ENCODE results near the gene NAV3. TPM values are rescaled to one million over a fixed set of nuclear protein-coding genes. Genes with fewer than 3 reads are reported as not detected.

NAV3 gene
- total RNA-seq, 2 experiments from 2014 or later: not detected

DNA sequence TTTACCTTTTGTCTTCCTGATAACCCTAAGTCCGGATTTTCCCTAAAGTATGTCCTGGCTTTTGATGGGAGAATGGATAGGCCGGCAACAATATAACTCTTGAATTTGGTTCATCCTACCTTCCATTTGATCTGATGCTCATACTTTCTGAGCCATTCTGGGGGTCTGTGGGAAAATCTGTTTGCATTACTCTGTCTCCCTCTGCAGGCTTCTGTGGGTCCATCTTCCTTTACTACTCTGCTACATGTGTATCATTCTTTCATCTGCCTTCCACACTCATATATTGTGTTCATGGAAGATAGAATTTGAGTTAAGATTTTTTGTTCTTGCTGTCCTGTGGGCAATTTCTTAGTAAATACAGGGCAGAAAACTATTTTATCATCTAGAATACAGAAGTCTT is 101.5 kb downstream of the NAV3 start:
- Mint-ChIP-seq H3K27me3 (no peaks in the 10 kb centered on the region), H3K36me3 (no peaks in the 10 kb centered on the region), H3K4me1 (no peaks in the 10 kb centered on the region), H3K9me3 (peaks cover 2% of the 10 kb centered on the region), H3K27ac (no peak overlapping the region), H3K4me3 (no peak overlapping the region)
- no peak for DNase-seq

DNA sequence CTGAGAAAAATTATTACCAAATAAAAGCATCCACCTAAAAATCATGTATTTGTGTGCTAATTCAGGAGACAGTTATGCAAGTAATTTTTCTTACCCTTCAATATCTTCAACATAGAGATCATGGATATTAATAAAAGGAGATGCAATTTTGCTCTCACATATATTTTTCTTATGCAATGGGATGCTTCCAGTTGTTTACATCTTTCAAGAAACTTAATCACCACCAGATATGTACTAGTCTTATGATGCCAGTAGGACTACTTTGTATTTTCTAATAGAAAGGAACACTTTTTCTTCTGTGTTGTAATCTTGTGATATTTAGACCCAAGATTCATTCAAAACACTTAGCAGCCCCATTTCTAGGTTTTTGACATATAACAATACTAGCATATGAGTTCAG is 107.6 kb downstream of the NAV3 start:
- Mint-ChIP-seq H3K4me1 (no peaks in the 10 kb centered on the region), H3K27me3 (no peaks in the 10 kb centered on the region), H3K4me3 (no peak overlapping the region), H3K27ac (no peak overlapping the region), H3K9me3 (no peaks in the 10 kb centered on the region), H3K36me3 (no peaks in the 10 kb centered on the region)
- DNase-seq: no peak

DNA sequence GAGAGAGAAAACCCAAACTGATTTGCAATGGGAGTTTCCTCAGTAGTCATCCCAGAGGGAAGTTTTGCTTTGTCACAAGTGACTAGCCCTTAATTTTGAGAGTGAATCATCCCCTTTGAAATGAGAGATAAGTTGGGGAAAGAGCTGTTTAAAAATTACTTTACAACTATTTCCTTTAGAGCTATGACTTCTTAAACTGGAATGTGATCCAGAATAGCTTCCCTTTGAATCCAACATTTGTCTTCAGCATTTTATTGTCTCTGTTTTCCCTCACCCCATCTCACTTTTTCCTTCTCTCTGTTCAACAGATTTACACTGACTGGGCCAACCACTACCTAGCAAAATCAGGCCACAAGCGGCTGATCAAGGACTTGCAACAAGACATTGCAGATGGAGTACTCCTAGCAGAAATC is 109.3 kb downstream of the NAV3 start:
- Mint-ChIP-seq H3K27ac (no peak overlapping the region), H3K36me3 (no peaks in the 10 kb centered on the region), H3K9me3 (no peaks in the 10 kb centered on the region), H3K27me3 (no peaks in the 10 kb centered on the region), H3K4me1 (no peaks in the 10 kb centered on the region), H3K4me3 (no peak overlapping the region)
- no peak for DNase-seq

DNA sequence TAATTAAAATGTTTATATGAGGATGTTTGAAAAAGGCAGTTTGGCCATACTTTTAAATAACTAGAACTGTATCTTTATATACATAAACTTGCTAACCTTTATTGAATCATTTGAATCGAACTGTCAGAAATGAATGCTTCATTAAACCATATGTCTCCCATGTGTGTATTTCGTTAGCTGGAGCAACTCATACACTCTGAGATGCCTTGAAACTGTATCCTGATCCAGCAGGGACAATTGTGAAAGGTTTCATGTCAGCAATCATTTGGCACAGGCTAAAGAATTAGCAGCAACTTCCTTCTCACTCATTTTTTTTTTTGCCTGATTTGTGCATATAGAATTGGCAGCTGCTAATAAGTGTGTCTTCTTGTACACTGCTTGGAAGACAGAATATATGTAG is 109.9 kb downstream of the NAV3 start:
- Mint-ChIP-seq H3K9me3 (no peaks in the 10 kb centered on the region), H3K4me1 (no peaks in the 10 kb centered on the region), H3K27me3 (no peaks in the 10 kb centered on the region), H3K4me3 (no peak overlapping the region), H3K36me3 (no peaks in the 10 kb centered on the region), H3K27ac (no peak overlapping the region)
- DNase-seq: no peak

DNA sequence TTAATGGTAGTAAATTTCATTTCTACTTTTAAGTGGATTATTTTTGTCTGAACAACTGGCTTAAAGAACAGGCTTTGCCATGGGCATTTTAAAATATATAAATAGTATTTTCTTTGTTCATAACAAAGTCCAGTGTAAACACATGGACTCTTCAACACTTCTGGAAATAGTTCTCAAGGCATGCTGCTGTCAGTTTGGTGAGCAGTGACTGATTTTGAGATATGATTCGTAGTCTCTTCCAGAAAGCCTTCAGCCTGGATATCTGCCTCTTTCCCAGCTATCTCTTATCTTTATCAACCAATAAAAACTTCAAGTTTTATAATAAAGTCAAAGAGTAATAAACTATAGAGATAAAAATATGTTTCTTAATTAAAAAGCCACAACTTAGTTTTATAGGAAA is 110.7 kb downstream of the NAV3 start:
- H3K4me1 Mint-ChIP-seq: no peaks in the 10 kb centered on the region
- no peaks in the 10 kb centered on the region for H3K36me3 Mint-ChIP-seq
- no peak for DNase-seq
- H3K9me3 Mint-ChIP-seq: no peaks in the 10 kb centered on the region
- no peak overlapping the region for H3K4me3 Mint-ChIP-seq
- H3K27me3 Mint-ChIP-seq: no peaks in the 10 kb centered on the region
- no peak overlapping the region for H3K27ac Mint-ChIP-seq

DNA sequence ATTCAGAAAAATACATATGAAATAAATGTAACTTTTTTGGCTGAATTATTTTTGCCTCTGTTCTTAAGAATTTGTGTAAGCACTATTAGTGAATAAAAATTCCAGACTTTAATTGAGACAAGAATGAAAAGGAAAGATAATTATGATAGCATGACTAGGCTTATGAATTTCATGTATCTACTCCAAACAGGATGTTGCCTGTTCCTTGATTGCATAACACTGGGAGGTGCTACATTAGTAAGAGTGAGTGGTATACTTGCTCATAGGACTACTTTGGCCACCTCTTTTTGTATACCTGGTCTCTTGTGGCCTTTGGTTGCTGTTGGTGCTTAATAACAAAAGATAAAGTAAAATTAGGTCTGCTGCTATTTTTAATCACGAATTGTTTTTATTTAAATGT is 112.8 kb downstream of the NAV3 start:
- Mint-ChIP-seq H3K4me1 (no peaks in the 10 kb centered on the region), H3K27me3 (no peaks in the 10 kb centered on the region), H3K9me3 (no peaks in the 10 kb centered on the region), H3K27ac (no peak overlapping the region), H3K4me3 (no peak overlapping the region), H3K36me3 (no peaks in the 10 kb centered on the region)
- DNase-seq: no peak

DNA sequence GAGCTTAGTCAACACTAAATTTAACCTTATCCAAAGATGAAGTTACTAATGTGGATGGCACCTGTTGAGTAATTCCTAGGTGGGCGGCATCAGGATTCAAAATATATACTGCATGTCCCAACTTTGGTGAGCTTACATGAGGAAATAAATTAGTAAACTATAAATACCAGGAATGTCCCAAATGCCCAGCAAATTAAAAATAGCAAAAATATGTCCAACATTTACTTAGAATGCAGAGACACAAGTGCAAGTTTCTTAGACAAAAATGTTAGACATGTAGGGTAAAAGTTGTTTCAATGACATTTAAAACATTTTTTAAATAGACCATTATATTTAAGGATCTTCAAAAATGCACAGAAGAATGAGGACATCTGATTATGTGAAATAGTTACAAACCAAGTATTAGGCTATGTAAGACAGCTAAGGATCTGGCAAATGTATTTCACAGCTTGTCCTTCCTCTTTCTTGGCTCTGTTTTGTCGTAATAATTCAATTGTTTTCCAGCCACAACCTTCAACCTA is 115.9 kb downstream of the NAV3 start:
- DNase-seq: no peak

DNA sequence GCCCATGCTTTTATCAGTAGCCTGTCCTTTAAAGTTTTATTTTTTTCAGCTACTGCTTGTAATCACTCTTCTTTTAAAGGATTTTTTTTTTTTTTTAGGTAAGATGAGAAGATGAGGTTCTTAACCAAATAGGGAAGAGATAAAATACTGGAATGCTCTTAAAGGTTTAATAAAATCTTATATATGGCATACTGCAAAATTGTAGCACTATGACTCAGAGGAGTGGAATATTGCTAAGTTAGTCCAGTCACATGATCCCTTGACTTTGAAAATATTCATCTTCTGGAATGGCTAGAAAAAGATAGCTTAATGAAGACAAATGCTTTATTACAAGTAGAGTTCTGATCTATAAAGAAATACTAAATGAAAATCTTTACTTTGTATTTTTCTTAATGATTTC is 116.6 kb downstream of the NAV3 start:
- no peak overlapping the region for H3K4me3 Mint-ChIP-seq
- no peak overlapping the region for H3K27ac Mint-ChIP-seq
- no peaks in the 10 kb centered on the region for H3K36me3 Mint-ChIP-seq
- H3K9me3 Mint-ChIP-seq: peaks cover 3% of the 10 kb centered on the region
- H3K4me1 Mint-ChIP-seq: no peaks in the 10 kb centered on the region
- H3K27me3 Mint-ChIP-seq: no peaks in the 10 kb centered on the region
- no peak for DNase-seq

More for the DNA sequence above, 115.9 kb downstream of the NAV3 start:
- no peaks in the 10 kb centered on the region for H3K36me3 Mint-ChIP-seq
- no peaks in the 10 kb centered on the region for H3K27me3 Mint-ChIP-seq
- H3K4me3 Mint-ChIP-seq: no peak overlapping the region
- no peak overlapping the region for H3K27ac Mint-ChIP-seq
- H3K4me1 Mint-ChIP-seq: no peaks in the 10 kb centered on the region
- H3K9me3 Mint-ChIP-seq: peaks cover 2% of the 10 kb centered on the region

DNA sequence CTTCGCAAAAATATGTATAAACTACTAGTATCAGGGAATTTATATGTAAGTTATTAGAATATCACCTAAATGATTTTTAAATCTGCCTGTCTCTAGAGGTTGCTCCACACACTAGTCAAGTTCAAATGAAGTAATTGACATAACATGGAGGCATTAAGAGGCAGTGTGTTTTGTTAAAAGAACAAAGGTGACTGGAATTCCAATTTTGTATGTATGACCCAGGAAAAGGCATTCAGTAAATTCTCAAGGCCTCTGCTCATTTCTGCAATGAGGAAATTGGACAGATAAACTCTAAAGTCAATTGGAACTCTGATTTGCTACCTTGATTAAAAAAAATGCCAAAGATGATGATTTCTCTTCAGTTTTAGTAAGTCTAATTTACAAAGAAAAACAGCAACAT is 117.1 kb downstream of the NAV3 start:
- Mint-ChIP-seq H3K27ac (no peak overlapping the region), H3K27me3 (no peaks in the 10 kb centered on the region), H3K4me1 (no peaks in the 10 kb centered on the region), H3K9me3 (peaks cover 3% of the 10 kb centered on the region), H3K4me3 (no peak overlapping the region), H3K36me3 (no peaks in the 10 kb centered on the region)
- DNase-seq: no peak

DNA sequence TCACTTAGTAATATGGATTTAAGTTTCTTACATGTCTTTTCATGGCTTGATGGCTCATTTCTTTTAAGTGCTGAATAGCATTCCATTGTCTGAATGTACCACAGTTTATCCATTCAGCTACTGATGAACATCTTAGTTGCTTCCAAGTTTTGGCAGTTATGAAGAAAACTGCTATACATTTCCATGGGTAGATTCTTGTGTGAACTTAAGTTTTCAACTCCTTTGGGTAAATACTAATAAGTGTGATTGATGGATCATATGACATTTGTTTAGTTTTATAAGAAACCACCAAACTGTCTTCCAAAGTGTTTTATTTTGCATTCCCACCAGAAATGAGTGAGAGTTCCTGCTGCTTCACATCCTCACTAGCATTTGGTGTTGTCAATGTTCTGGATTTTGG is 119.2 kb downstream of the NAV3 start:
- no peaks in the 10 kb centered on the region for H3K27me3 Mint-ChIP-seq
- H3K9me3 Mint-ChIP-seq: peaks cover 3% of the 10 kb centered on the region
- no peak for DNase-seq
- no peaks in the 10 kb centered on the region for H3K4me1 Mint-ChIP-seq
- no peak overlapping the region for H3K27ac Mint-ChIP-seq
- no peak overlapping the region for H3K4me3 Mint-ChIP-seq
- no peaks in the 10 kb centered on the region for H3K36me3 Mint-ChIP-seq

DNA sequence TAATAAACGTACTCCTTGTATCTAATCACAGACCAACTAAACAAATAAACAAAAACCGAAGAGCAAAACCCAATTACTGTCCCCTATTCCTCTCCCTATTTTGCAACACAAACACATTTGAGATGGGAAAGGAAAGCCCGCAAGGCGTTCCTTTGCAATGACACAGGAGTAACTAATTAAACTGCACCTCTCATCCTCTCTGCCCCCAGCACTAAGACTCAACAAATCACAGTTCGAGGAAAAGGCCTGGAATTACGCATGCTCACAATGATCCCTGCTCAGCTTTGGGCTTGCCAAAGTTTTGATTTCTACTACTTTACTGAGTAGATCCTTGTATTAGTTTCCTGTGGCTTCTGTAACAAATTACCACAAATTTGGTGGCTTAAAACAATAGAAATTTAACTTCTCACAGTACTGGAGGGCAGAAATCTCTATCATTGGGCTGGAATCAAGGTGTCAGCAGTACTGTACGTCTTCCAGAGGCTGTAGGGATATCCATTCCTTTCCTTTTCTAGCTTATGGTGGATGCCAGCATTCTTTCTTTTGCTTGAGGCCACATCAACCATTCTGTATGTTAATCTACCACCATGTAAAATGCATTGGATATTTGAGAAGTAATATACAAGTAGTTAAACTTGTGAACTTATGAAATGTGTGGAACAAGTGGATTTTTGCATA is 123.0 kb downstream of the NAV3 start:
- Mint-ChIP-seq H3K4me1 (no peaks in the 10 kb centered on the region), H3K36me3 (no peaks in the 10 kb centered on the region), H3K27me3 (no peaks in the 10 kb centered on the region), H3K27ac (no peak overlapping the region), H3K9me3 (peaks cover 3% of the 10 kb centered on the region), H3K4me3 (no peak overlapping the region)
- DNase-seq: no peak

DNA sequence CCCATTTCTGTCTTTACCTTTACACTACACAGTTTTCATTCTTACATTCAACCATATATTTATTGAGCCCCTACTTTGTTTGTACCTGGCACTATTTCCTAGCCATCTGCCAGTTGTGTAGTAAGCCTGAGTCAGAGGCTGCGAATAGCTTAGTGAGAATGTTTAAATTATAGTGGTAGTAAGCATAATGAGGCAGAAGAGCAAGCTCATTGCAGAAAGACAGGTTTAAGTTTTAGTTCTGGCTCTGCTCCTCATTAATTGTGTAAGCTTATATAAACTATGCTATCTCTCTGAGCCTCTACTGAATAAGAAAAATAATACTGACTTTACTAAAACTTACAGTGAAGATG is 123.5 kb downstream of the NAV3 start:
- peaks cover 3% of the 10 kb centered on the region for H3K9me3 Mint-ChIP-seq
- DNase-seq: no peak
- no peaks in the 10 kb centered on the region for H3K4me1 Mint-ChIP-seq
- H3K27me3 Mint-ChIP-seq: no peaks in the 10 kb centered on the region
- H3K36me3 Mint-ChIP-seq: no peaks in the 10 kb centered on the region
- H3K27ac Mint-ChIP-seq: no peak overlapping the region
- H3K4me3 Mint-ChIP-seq: no peak overlapping the region

DNA sequence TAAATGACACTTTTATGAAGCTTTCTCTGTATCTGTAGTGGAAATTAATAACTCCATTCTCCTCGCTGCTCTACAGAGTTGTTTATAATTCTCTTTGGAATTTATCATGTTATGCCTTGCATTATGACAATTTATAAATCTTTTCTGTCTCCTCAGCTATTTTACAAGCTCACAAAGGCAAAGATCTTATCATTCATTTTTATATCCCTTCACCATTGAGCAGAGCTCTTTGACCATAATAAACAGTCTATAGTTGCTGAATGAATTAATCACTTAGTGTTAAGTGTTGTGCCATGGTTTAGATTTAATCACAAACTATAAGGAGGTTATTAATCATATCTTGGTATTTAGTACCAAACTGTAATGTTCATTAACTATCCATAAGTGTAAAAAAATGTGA is 126.4 kb downstream of the NAV3 start:
- H3K27me3 Mint-ChIP-seq: no peaks in the 10 kb centered on the region
- H3K36me3 Mint-ChIP-seq: no peaks in the 10 kb centered on the region
- DNase-seq: no peak
- H3K4me3 Mint-ChIP-seq: no peak overlapping the region
- H3K9me3 Mint-ChIP-seq: peaks cover 2% of the 10 kb centered on the region
- no peak overlapping the region for H3K27ac Mint-ChIP-seq
- H3K4me1 Mint-ChIP-seq: no peaks in the 10 kb centered on the region

DNA sequence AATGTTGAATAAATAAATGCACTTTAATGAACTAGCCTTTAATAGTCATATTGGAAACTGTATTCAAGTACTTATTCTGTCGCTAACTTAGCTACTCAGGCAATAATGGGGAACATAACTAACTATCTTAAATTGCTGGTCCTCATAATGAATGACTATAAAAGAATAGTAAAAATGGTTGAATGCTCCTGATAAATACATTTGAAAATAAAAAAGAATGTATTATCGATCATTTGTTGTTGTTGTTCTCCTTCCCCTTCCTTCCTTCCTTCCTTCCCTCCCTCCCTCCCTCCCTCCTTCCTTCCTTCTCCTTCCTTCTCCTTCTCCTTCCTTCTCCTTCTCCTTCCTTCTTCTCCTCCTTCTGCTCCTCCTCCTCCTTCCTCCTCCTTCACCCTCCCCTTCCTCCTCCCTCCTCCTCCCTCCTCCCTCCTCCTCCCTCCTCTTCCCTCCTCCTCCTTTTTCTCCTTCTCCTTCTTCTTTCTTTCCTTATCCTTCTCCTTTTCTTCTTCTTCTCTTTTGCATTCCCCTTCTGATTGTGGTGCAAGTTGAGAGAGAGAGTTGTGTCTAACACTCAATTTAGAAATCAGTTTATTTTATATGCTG is 133.0 kb downstream of the NAV3 start:
- no peak for DNase-seq
- Mint-ChIP-seq H3K4me3 (no peak overlapping the region), H3K9me3 (peaks cover 6% of the 10 kb centered on the region), H3K36me3 (no peaks in the 10 kb centered on the region), H3K4me1 (no peaks in the 10 kb centered on the region), H3K27ac (no peak overlapping the region), H3K27me3 (no peaks in the 10 kb centered on the region)

DNA sequence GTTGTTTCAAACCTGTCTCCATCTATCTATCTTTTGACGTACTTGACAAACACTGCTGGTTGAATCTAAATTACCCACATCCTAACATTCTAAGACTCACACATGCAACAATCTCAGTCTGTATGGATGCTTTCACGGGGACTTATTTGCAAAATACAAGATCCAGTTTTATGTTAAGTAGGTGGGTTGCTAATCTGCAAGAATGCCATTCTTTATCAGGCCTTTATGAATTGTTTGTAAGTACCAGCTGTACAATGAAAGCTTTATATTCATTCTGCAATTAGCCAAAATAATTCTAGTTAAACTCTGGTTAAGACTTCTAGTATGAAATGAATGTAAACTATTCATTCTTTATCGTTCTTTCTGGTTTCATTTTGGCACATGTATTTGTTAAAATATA is 135.1 kb downstream of the NAV3 start:
- Mint-ChIP-seq H3K36me3 (no peaks in the 10 kb centered on the region), H3K27ac (no peak overlapping the region), H3K9me3 (peaks cover 6% of the 10 kb centered on the region), H3K4me1 (no peaks in the 10 kb centered on the region), H3K4me3 (no peak overlapping the region), H3K27me3 (no peaks in the 10 kb centered on the region)
- no peak for DNase-seq

DNA sequence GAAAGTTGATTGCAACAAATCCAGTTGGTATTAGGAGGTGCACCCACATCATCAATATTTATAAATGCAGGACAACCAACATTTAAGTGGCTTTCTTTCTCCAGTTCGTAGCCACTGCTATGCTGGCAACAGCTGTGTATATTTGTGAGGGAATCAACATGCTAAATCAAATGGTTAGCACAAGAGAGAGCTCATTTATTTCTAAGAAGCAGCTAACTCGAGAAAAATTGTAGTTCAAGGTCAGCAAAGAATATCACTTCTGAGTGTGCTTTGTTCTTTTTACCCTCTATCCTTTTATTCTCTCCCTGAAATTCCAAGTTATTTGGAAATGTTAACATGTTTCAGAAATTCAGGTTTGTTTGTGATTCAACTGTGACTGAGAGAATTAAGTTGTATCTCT is 137.3 kb downstream of the NAV3 start:
- no peak for DNase-seq
- H3K36me3 Mint-ChIP-seq: no peaks in the 10 kb centered on the region
- H3K9me3 Mint-ChIP-seq: no peaks in the 10 kb centered on the region
- no peak overlapping the region for H3K4me3 Mint-ChIP-seq
- no peaks in the 10 kb centered on the region for H3K4me1 Mint-ChIP-seq
- no peak overlapping the region for H3K27ac Mint-ChIP-seq
- no peaks in the 10 kb centered on the region for H3K27me3 Mint-ChIP-seq

All from activated naive CD8-positive, alpha-beta T cell treated with anti-CD3 and anti-CD28 coated beads for 36 hours (primary cell).